ENCODE measurements around the gene TIMP1. TPM values are rescaled to one million over a fixed set of nuclear protein-coding genes. Genes with fewer than 3 reads are reported as not detected.

TIMP1 gene
- total and polyA plus RNA-seq, 2 experiments from 2014 or later, result 54.4 to 247 TPM

DNA sequence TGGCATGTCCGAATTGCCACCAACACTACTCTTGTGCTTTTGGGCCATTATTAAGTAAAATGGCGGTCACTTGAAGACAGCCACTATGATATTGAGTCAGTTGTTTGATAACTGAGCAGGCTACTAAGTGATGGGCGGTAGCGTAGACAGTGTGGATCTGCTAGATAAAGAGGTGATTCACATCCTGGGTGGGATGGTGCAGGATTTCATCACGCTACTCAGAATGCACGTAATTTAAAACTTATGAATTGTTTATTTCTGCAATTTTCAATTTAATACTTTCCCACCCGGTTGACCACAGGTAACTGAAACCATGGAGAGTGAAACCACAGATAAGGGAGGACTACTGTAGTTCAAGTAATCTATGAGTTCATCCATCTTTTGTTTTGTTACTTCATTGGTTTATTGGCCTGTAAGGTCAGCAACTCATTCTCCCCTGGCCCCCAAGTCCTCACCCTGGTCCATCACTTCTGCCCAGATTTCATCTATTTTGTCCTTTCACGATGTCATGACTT lies 18.4 kb upstream of the TIMP1 start:
- no peak overlapping the region for H3K4me3 ChIP-seq
- DNase-seq (ENCODE audit: low read depth in 1 of 2, low spot score in 1 of 2), result peak in 1 of 2 donors; percentile 47
- TF ChIP-seq, protein P1, sequence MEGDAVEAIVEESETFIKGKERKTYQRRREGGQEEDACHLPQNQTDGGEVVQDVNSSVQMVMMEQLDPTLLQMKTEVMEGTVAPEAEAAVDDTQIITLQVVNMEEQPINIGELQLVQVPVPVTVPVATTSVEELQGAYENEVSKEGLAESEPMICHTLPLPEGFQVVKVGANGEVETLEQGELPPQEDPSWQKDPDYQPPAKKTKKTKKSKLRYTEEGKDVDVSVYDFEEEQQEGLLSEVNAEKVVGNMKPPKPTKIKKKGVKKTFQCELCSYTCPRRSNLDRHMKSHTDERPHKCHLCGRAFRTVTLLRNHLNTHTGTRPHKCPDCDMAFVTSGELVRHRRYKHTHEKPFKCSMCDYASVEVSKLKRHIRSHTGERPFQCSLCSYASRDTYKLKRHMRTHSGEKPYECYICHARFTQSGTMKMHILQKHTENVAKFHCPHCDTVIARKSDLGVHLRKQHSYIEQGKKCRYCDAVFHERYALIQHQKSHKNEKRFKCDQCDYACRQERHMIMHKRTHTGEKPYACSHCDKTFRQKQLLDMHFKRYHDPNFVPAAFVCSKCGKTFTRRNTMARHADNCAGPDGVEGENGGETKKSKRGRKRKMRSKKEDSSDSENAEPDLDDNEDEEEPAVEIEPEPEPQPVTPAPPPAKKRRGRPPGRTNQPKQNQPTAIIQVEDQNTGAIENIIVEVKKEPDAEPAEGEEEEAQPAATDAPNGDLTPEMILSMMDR (IDR thresholded peaks at IDR 0.05; ENCODE audit: low read depth, low read length), result no peak

DNA sequence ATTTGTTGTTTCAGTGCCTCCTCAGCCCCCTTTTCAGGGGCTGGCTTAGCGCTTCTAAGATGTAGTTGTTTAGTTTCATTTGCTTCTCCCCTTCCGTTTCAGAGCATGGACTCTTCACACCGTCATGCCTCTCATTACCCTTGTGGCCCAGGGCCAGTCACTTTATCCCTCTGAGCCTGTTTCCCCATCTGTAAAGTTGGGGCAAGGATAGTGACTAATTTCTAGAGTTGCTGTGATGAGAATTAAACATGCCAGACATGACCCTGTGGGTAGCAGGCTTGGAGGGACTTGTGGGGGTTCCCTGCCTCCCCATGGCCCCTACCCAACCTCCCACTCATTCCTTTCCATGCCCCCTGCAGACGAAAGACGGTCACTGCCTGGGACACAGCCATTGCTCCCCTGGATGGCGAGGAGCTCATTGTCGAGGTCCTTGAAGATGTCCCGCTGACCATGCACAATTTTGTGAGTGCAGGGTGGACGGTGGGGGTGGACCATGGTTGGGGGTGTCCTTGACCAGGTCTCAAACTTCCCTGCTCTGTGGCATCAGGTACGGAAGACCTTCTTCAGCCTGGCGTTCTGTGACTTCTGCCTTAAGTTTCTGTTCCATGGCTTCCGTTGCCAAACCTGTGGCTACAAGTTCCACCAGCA lies 17.7 kb upstream of the TIMP1 start:
- H3K27me3 ChIP-seq, result no peaks in the 10 kb centered on the region
- peaks cover 4% of the 10 kb centered on the region for H3K36me3 ChIP-seq
- H3K9me3 ChIP-seq (ENCODE audit: low read depth), result no peaks in the 10 kb centered on the region
- no peak overlapping the region for H3K4me3 ChIP-seq
- TF ChIP-seq, protein P1 (IDR thresholded peaks at IDR 0.05; ENCODE audit: low read depth, low read length), result no peak
- H3K27ac ChIP-seq, result no peak overlapping the region
- no peaks in the 10 kb centered on the region for H3K4me1 ChIP-seq (ENCODE audit: low read depth)
- DNase-seq (ENCODE audit: low read depth in 1 of 2, low spot score in 1 of 2), result no peak

More for the DNA sequence above, 18.4 kb upstream of the TIMP1 start:
- H3K4me1 ChIP-seq (ENCODE audit: low read depth), result no peaks in the 10 kb centered on the region
- H3K9me3 ChIP-seq (ENCODE audit: low read depth), result no peaks in the 10 kb centered on the region
- peaks cover 4% of the 10 kb centered on the region for H3K36me3 ChIP-seq
- no peaks in the 10 kb centered on the region for H3K27me3 ChIP-seq
- no peak overlapping the region for H3K27ac ChIP-seq

DNA sequence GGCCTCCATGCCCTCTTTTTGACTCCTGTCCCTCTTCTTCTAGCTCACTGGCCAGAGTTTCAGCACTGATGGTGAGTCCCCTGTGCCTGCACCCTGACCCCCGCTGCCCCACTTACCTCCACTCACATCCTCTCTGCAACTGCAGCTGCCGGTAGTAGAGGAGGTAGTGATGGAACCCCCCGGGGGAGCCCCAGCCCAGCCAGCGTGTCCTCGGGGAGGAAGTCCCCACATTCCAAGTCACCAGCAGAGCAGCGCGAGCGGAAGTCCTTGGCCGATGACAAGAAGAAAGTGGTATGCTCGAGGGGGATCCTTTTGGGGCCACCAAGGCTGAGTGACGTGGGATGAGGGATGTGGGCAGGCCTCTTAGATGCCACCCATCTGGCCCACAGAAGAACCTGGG lies 15.4 kb upstream of the TIMP1 start:
- Histone ChIP-seq H3K4me3 (no peak overlapping the region), H3K4me1 (ENCODE audit: low read depth) (no peaks in the 10 kb centered on the region), H3K9me3 (ENCODE audit: low read depth) (no peaks in the 10 kb centered on the region), H3K27me3 (no peaks in the 10 kb centered on the region), H3K27ac (no peak overlapping the region), H3K36me3 (peaks cover 4% of the 10 kb centered on the region)
- TF ChIP-seq, protein P1 (IDR thresholded peaks at IDR 0.05; ENCODE audit: low read depth, low read length), result no peak
- no peak for DNase-seq (ENCODE audit: low read depth in 1 of 2, low spot score in 1 of 2)

DNA sequence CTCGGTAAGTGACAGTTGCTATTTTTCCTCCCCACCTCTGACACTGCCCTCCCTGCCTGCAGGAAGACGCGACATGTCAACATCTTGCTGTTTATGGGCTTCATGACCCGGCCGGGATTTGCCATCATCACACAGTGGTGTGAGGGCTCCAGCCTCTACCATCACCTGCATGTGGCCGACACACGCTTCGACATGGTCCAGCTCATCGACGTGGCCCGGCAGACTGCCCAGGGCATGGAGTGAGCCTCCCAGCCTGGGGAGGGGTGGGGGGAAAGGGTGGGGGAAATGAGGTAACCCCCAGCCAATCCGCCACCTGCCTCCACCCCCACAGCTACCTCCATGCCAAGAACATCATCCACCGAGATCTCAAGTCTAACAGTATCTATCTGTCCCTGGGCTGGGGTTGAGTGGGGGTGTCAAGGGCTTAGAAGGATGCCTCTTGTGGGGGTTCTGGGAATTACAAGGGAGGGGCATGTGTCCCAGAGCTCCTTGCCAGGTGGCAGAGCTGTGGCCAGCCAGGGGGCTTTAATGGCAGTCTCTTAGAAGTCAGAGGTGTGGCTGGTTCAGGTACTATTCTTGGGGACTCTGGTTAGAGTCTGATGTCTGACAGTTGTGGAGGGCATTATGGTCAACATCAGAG lies 13.5 kb upstream of the TIMP1 start:
- Histone ChIP-seq H3K27me3 (no peaks in the 10 kb centered on the region), H3K9me3 (ENCODE audit: low read depth) (no peaks in the 10 kb centered on the region), H3K27ac (no peak overlapping the region), H3K4me1 (ENCODE audit: low read depth) (peaks cover under 1% of the 10 kb centered on the region), H3K36me3 (peaks cover 4% of the 10 kb centered on the region), H3K4me3 (no peak overlapping the region)
- TF ChIP-seq, protein P1 (IDR thresholded peaks at IDR 0.05; ENCODE audit: low read depth, low read length), result peak; percentile 34
- peak in 1 of 2 donors; percentile 17 for DNase-seq (ENCODE audit: low read depth in 1 of 2, low spot score in 1 of 2)

- Histone ChIP-seq H3K4me3 (no peak overlapping the region), H3K36me3 (no peaks in the 10 kb centered on the region), H3K4me1 (ENCODE audit: low read depth) (peaks cover 9% of the 10 kb centered on the region), H3K27me3 (no peaks in the 10 kb centered on the region), H3K27ac (no peak overlapping the region), H3K9me3 (ENCODE audit: low read depth) (no peaks in the 10 kb centered on the region)
- no peak for DNase-seq (ENCODE audit: low read depth in 1 of 2, low spot score in 1 of 2)
- TF ChIP-seq, protein P1 (IDR thresholded peaks at IDR 0.05; ENCODE audit: low read depth, low read length), result no peak
Observed at GRCh38 chrX:47570794-47571193, 11.4 kb upstream of the TIMP1 start.
